ENCODE measurements around the gene NAP1L3. TPM values are rescaled to one million over a fixed set of nuclear protein-coding genes. Genes with fewer than 3 reads are reported as not detected.

Gene NAP1L3
- total RNA-seq, 2 donors from 2014 or later, result 0.55 to 48.7 TPM

DNA sequence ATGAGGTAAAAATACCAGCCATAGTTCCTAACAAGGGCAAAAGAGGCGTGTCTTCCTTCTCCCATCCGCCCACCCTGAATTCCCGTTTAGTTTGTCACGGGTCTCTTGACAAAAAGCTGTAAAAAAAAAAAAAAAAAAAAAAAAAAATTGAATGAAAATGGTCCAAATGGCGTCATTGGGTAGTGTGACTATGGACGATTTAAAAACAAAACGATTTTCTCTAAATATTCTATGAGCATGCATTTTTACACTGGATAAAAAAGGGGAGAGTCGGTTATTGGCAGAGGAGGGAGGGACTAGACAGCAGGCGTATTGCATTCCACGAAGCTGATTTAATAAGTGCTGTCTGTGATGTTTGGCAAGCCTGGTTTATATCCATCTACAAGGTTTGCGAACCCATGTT lies 492 bp upstream of the NAP1L3 start, which contains the start of gene FAM133A:
Gene FAM133A (plus strand): TSS at position 338 of the 403 bp plus-strand sequence. CDS start 35,214 bp downstream, outside the sequence.
- no peak for DNase-seq (ENCODE audit: low spot score)
- H3K27me3 ChIP-seq (replicated peaks; ENCODE audit: insufficient read depth), result no peaks in the 10 kb centered on the region
- peak within 1 kb of the TSS; percentile 37 to 39 for H3K4me3 ChIP-seq
- peak within 1 kb of the TSS; percentile 19 to 30 for H3K27ac ChIP-seq
- H3K4me1 ChIP-seq (replicated peaks), result no peaks in the 10 kb centered on the region
- under 1% methylated on average over 11 of the region's 11 CpGs for WGBS
- intact Hi-C loops (cut with DNase I), result no loop called here
- TF ChIP-seq POLR2AphosphoS5 (IDR thresholded peaks at IDR 0.05), result no peak
- H3K36me3 ChIP-seq, result no peaks in the 10 kb centered on the region
- no peaks in the 10 kb centered on the region for H3K9me3 ChIP-seq

DNA sequence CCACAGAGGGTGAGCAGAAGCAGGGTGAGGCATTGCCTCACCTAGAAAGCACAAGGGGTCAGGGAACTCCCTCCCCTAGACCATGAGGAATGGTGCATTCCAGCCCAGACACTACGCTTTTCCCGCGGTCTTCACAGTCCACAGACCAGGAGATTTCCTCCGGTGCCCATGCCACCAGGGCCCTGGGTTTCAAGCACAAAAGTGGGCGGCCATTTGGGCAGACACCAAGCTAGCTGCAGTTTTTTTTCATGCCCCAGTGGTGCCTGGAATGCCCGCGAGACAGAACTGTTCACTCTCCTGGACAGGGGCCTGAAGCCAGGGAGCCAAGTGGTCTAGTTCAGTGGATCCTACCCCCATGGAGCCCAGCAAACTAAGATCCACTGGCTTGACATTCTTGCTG lies 12.8 kb downstream of the NAP1L3 start:
- 93% methylated on average over 3 of the region's 7 CpGs for WGBS
- no peaks in the 10 kb centered on the region for H3K9me3 ChIP-seq
- no peaks in the 10 kb centered on the region for H3K27me3 ChIP-seq (replicated peaks; ENCODE audit: insufficient read depth)
- H3K4me1 ChIP-seq (replicated peaks), result no peaks in the 10 kb centered on the region
- no peaks in the 10 kb centered on the region for H3K36me3 ChIP-seq
- no peak for DNase-seq (ENCODE audit: low spot score)
- no peak overlapping the region for H3K4me3 ChIP-seq
- TF ChIP-seq CTCF (IDR thresholded peaks at IDR 0.05) (no peak), POLR2AphosphoS5 (IDR thresholded peaks at IDR 0.05) (no peak), POLR2A (IDR thresholded peaks at IDR 0.05) (no peak)
- intact Hi-C loops (cut with DNase I), result no loop called here
- H3K27ac ChIP-seq, result no peak overlapping the region

GRCh38 chrX:93649381-93649780 lies 24.0 kb downstream of the NAP1L3 start:
- TF ChIP-seq POLR2AphosphoS5 (IDR thresholded peaks at IDR 0.05) (no peak), CTCF (IDR thresholded peaks at IDR 0.05) (no peak), POLR2A (IDR thresholded peaks at IDR 0.05) (no peak)
- no peak overlapping the region for H3K27ac ChIP-seq
- intact Hi-C loops (cut with DNase I), result no loop called here
- no peaks in the 10 kb centered on the region for H3K4me1 ChIP-seq (replicated peaks)
- WGBS, result 57% methylated on average over 1 of the region's 1 CpG
- no peak overlapping the region for H3K4me3 ChIP-seq
- no peaks in the 10 kb centered on the region for H3K9me3 ChIP-seq
- no peaks in the 10 kb centered on the region for H3K36me3 ChIP-seq
- H3K27me3 ChIP-seq (replicated peaks; ENCODE audit: insufficient read depth), result no peaks in the 10 kb centered on the region
- no peak for DNase-seq (ENCODE audit: low spot score)

GRCh38 chrX:93637591-93637990 lies 35.8 kb downstream of the NAP1L3 start:
- Histone ChIP-seq H3K4me3 (no peak overlapping the region), H3K27ac (no peak overlapping the region), H3K27me3 (replicated peaks; ENCODE audit: insufficient read depth) (no peaks in the 10 kb centered on the region), H3K36me3 (no peaks in the 10 kb centered on the region), H3K9me3 (no peaks in the 10 kb centered on the region), H3K4me1 (replicated peaks) (no peaks in the 10 kb centered on the region)
- WGBS, result 97% methylated on average over 2 of the region's 2 CpGs
- TF ChIP-seq POLR2AphosphoS5 (IDR thresholded peaks at IDR 0.05) (no peak), POLR2A (IDR thresholded peaks at IDR 0.05) (no peak), CTCF (IDR thresholded peaks at IDR 0.05) (no peak)
- intact Hi-C loops (cut with DNase I), result no loop called here
- no peak for DNase-seq (ENCODE audit: low spot score)

Other genes with a start within 250 kb of the NAP1L3 start
- 10 to 100 TPM in 1 of 2 donors, not detected in 1; 15.1 TPM for gene FAM133A, start 628 bp upstream of the NAP1L3 start, total RNA-seq